ENCODE data around the gene RGL2. TPM values are rescaled to one million over a fixed set of nuclear protein-coding genes. Genes with fewer than 3 reads are reported as not detected.
A peak's percentile ranks its signal among the peaks of the same experiment; 100 is the strongest.

The RGL2 gene
- total RNA-seq, 1 experiment from 2014 or later, result 71.3 TPM

GRCh38 chr6:33320315-33321181 is 21.8 kb upstream of the RGL2 start:
- intact Hi-C loops (cut with micrococcal nuclease; ENCODE audit: unreplicated experiment), result no loop called here
- TF ChIP-seq CTCF (IDR thresholded peaks at IDR 0.05; ENCODE audit: insufficient read depth in 1 of 2, low read depth in 1 of 2, low read length in 1 of 2, severe bottlenecking in 1 of 2, unreplicated experiment in 1 of 2), result no peak
- Mint-ChIP-seq H3K9me3 (ENCODE audit: unreplicated experiment) (no peaks in the 10 kb centered on the region), H3K27ac (ENCODE audit: unreplicated experiment) (no peak overlapping the region), H3K4me1 (ENCODE audit: low read depth, unreplicated experiment) (peaks cover 38% of the 10 kb centered on the region), H3K27me3 (ENCODE audit: insufficient read depth, unreplicated experiment) (no peaks in the 10 kb centered on the region), H3K4me3 (ENCODE audit: unreplicated experiment) (peak overlapping the region; percentile 84), H3K36me3 (ENCODE audit: insufficient read depth, unreplicated experiment) (peaks cover 53% of the 10 kb centered on the region)
- Histone ChIP-seq H3K4me1 (peaks cover 11% of the 10 kb centered on the region; the same call in 1 of the 2 replicates), H3K9me3 (no peaks in the 10 kb centered on the region), H3K4me3 (ENCODE audit: low read depth, low read length) (no peak overlapping the region), H3K27me3 (replicated peaks; ENCODE audit: control insufficient read depth, insufficient read depth, low read length) (no peaks in the 10 kb centered on the region), H3K36me3 (ENCODE audit: control insufficient read depth, insufficient read depth, low read length) (peaks cover 5% of the 10 kb centered on the region)
- CTCF ChIA-PET, result interaction anchor here (0.5 kb wide), 1 partner anchor 24 kb away, joined by 3 read pairs; no protein-coding TSS in a partner anchor
- DNase-seq, result no peak
- BruUV-seq (replicated peaks), result no TSS peak
- POLR2A ChIA-PET, result no interaction called here

- no TSS peak for BruUV-seq (replicated peaks)
- Mint-ChIP-seq H3K4me3 (ENCODE audit: unreplicated experiment) (peak overlapping the region; percentile 41), H3K36me3 (ENCODE audit: insufficient read depth, unreplicated experiment) (peaks cover 53% of the 10 kb centered on the region)
Observed at GRCh38 chr6:33319939-33320314, 21.2 kb upstream of the RGL2 start.

More at GRCh38 chr6:33319939-33320314, 21.2 kb upstream of the RGL2 start:
- Mint-ChIP-seq H3K4me1 (ENCODE audit: low read depth, unreplicated experiment) (peaks cover 38% of the 10 kb centered on the region), H3K27me3 (ENCODE audit: insufficient read depth, unreplicated experiment) (no peaks in the 10 kb centered on the region), H3K27ac (ENCODE audit: unreplicated experiment) (no peak overlapping the region), H3K9me3 (ENCODE audit: unreplicated experiment) (no peaks in the 10 kb centered on the region)
- intact Hi-C loops (cut with micrococcal nuclease; ENCODE audit: unreplicated experiment), result no loop called here
- CTCF ChIA-PET, result no interaction called here
- POLR2A ChIA-PET, result no interaction called here
- peaks cover 5% of the 10 kb centered on the region for H3K36me3 ChIP-seq (ENCODE audit: control insufficient read depth, insufficient read depth, low read length)
- H3K4me3 ChIP-seq (ENCODE audit: low read depth, low read length), result no peak overlapping the region
- H3K27me3 ChIP-seq (replicated peaks; ENCODE audit: control insufficient read depth, insufficient read depth, low read length), result no peaks in the 10 kb centered on the region
- no peak for TF ChIP-seq CTCF (IDR thresholded peaks at IDR 0.05; ENCODE audit: insufficient read depth in 1 of 2, low read depth in 1 of 2, low read length in 1 of 2, severe bottlenecking in 1 of 2, unreplicated experiment in 1 of 2)
- no peak for DNase-seq
- no peaks in the 10 kb centered on the region for H3K9me3 ChIP-seq
- peaks cover 16% of the 10 kb centered on the region for H3K4me1 ChIP-seq

Data from Caco-2 (cell line).